Hepatocyte (in vitro differentiated cells): ENCODE data around the gene ZFYVE28. TPM values are rescaled to one million over a fixed set of nuclear protein-coding genes. Genes with fewer than 3 reads are reported as not detected.

ENCODE experiments used
- DNase-seq: peaks from one replicate; pipeline ENCODE4 v3.0.0-alpha.2; 2016; ENCODE audit warnings: low spot score
- H2AFZ ChIP-seq: fragments of 200-600 bp; sonication (generic); 2 replicates; pipeline ENCODE4 v1.6.0; 2016; ENCODE audit warnings: antibody characterized with exemption, mild to moderate bottlenecking
- H3K27ac ChIP-seq: fragments of 200-600 bp; sonication (generic); 2 replicates; pipeline ENCODE4 v1.5.1; 2016; ENCODE audit warnings: mild to moderate bottlenecking
- H3K27me3 ChIP-seq: fragments of 200-600 bp; sonication (generic); 2 replicates; pipeline ENCODE4 v1.6.1; 2016
- H3K36me3 ChIP-seq: fragments of 200-600 bp; sonication (generic); replicated peaks from 2 replicates; pipeline ENCODE4 v1.5.1; 2016; ENCODE audit warnings: low read depth; ENCODE audit not compliant: insufficient read depth
- H3K4me1 ChIP-seq: fragments of 200-600 bp; sonication (generic); 2 replicates; pipeline ENCODE4 v1.5.1; 2016; ENCODE audit warnings: mild to moderate bottlenecking, moderate library complexity; ENCODE audit not compliant: insufficient read depth
- H3K4me2 ChIP-seq: fragments of 200-600 bp; sonication (generic); 2 replicates; pipeline ENCODE4 v1.6.0; 2016
- H3K4me3 ChIP-seq: fragments of 200-600 bp; sonication (generic); 2 replicates; pipeline ENCODE4 v1.5.1; 2016; ENCODE audit warnings: mild to moderate bottlenecking
- H3K79me2 ChIP-seq: fragments of 200-600 bp; sonication (generic); 2 replicates; pipeline ENCODE4 v1.6.0; 2017; ENCODE audit warnings: mild to moderate bottlenecking
- H3K9me2 ChIP-seq: fragments of 200-600 bp; sonication (generic); replicated peaks from 2 replicates; pipeline ENCODE4 v1.6.0; 2017; ENCODE audit warnings: mild to moderate bottlenecking; ENCODE audit not compliant: insufficient read depth
- H3K9me3 ChIP-seq: fragments of 200-600 bp; sonication (generic); 2 replicates; pipeline ENCODE4 v1.5.1; 2016; ENCODE audit warnings: low read depth, mild to moderate bottlenecking
- H4K20me1 ChIP-seq: fragments of 200-600 bp; sonication (generic); 2 replicates; pipeline ENCODE4 v1.6.0; 2016; ENCODE audit warnings: mild to moderate bottlenecking; ENCODE audit not compliant: insufficient read depth, poor library complexity, severe bottlenecking
- CTCF ChIP-seq: fragments of 200-600 bp; sonication (generic); IDR thresholded peaks from 2 replicates; pipeline ENCODE4 v1.5.1; 2016; ENCODE audit warnings: antibody characterized with exemption, mild to moderate bottlenecking; ENCODE audit not compliant: poor library complexity
- EZH2 ChIP-seq: fragments of 200-600 bp; sonication (generic); IDR thresholded peaks from 2 replicates; pipeline ENCODE4 v1.6.1; 2016; ENCODE audit warnings: antibody characterized with exemption, mild to moderate bottlenecking, borderline replicate concordance
- EZH2phosphoT487 ChIP-seq: fragments of 200-600 bp; sonication (generic); IDR thresholded peaks from one replicate; pipeline ENCODE4 v1.6.1; 2018; ENCODE audit warnings: antibody characterized with exemption, mild to moderate bottlenecking, low read depth, moderate library complexity; ENCODE audit not compliant: unreplicated experiment, severe bottlenecking
- WGBS: methylation state at CpG from one replicate; pipeline ENCODE4 v1.1.6; 2016; ENCODE audit warnings: low lambda C conversion rate; ENCODE audit errors: missing lambda C conversion rate; 5-methylcytosine and 5-hydroxymethylcytosine counted together
- polyA plus RNA-seq: library from polyadenylated mRNA; unstranded; fragments of >200 nt; fragmentation: Nextera tagmentation; extraction: Ambion mirVana; gene quantifications from 2 replicates; pipeline ENCODE4 v1.2.1, GENCODE V29; 2016
- total RNA-seq: library from RNA; depleted of rRNA; stranded (reverse); fragments of >200 nt; gene quantifications from 2 replicates; pipeline ENCODE4 v1.2.3, GENCODE V29; 2014

ZFYVE28 gene
- total and polyA plus RNA-seq, 2 experiments from 2014 or later: 2.2 to 3.4 TPM

GRCh38 chr4:2408401-2408958 lies 10.0 kb downstream of the ZFYVE28 start:
- H3K36me3 ChIP-seq: no peaks in the 10 kb centered on the region
- no peak overlapping the region for H2AFZ ChIP-seq
- no peaks in the 10 kb centered on the region for H4K20me1 ChIP-seq
- no peaks in the 10 kb centered on the region for H3K9me2 ChIP-seq
- H3K9me3 ChIP-seq: no peaks in the 10 kb centered on the region
- TF ChIP-seq CTCF (no peak), EZH2phosphoT487 (no peak), EZH2 (no peak)
- H3K4me3 ChIP-seq: no peak overlapping the region
- H3K79me2 ChIP-seq: no peaks in the 10 kb centered on the region
- no peak for DNase-seq
- H3K4me1 ChIP-seq: peaks cover 14% of the 10 kb centered on the region
- 94% methylated on average over 15 of the region's 15 CpGs for WGBS
- no peak overlapping the region for H3K27ac ChIP-seq
- H3K27me3 ChIP-seq: no peaks in the 10 kb centered on the region
- H3K4me2 ChIP-seq: no peak overlapping the region

GRCh38 chr4:2407991-2408342 lies 10.5 kb downstream of the ZFYVE28 start:
- TF ChIP-seq EZH2phosphoT487 (no peak), CTCF (no peak), EZH2 (no peak)
- Histone ChIP-seq H4K20me1 (no peaks in the 10 kb centered on the region), H3K4me1 (peaks cover 11% of the 10 kb centered on the region), H3K27me3 (no peaks in the 10 kb centered on the region), H3K9me3 (no peaks in the 10 kb centered on the region), H3K36me3 (no peaks in the 10 kb centered on the region), H3K4me3 (no peak overlapping the region), H3K27ac (no peak overlapping the region), H3K4me2 (no peak overlapping the region), H3K79me2 (no peaks in the 10 kb centered on the region), H2AFZ (no peak overlapping the region), H3K9me2 (no peaks in the 10 kb centered on the region)
- no peak for DNase-seq
- 93% methylated on average over 3 of the region's 3 CpGs for WGBS

GRCh38 chr4:2406920-2407319 lies 11.5 kb downstream of the ZFYVE28 start:
- H3K9me3 ChIP-seq: no peaks in the 10 kb centered on the region
- H3K27me3 ChIP-seq: no peaks in the 10 kb centered on the region
- no peaks in the 10 kb centered on the region for H3K36me3 ChIP-seq
- no peaks in the 10 kb centered on the region for H3K9me2 ChIP-seq
- no peak overlapping the region for H2AFZ ChIP-seq
- TF ChIP-seq EZH2 (no peak), EZH2phosphoT487 (no peak), CTCF (no peak)
- H3K4me1 ChIP-seq: peaks cover 4% of the 10 kb centered on the region
- WGBS: 75% methylated on average over 7 of the region's 7 CpGs
- H3K27ac ChIP-seq: no peak overlapping the region
- no peak for DNase-seq
- H3K79me2 ChIP-seq: no peaks in the 10 kb centered on the region
- no peak overlapping the region for H3K4me2 ChIP-seq
- H4K20me1 ChIP-seq: no peaks in the 10 kb centered on the region
- no peak overlapping the region for H3K4me3 ChIP-seq

- H2AFZ ChIP-seq: no peak overlapping the region
- no peaks in the 10 kb centered on the region for H3K36me3 ChIP-seq
- no peaks in the 10 kb centered on the region for H3K9me3 ChIP-seq
- no peak for TF ChIP-seq EZH2
- no peak overlapping the region for H3K27ac ChIP-seq
- WGBS: 72% methylated on average over 10 of the region's 10 CpGs
- H3K79me2 ChIP-seq: no peaks in the 10 kb centered on the region
- H3K4me2 ChIP-seq: no peak overlapping the region
- H4K20me1 ChIP-seq: no peaks in the 10 kb centered on the region
- no peak for DNase-seq
- no peaks in the 10 kb centered on the region for H3K27me3 ChIP-seq
- H3K4me3 ChIP-seq: no peak overlapping the region
- peaks cover 4% of the 10 kb centered on the region for H3K4me1 ChIP-seq
- H3K9me2 ChIP-seq: no peaks in the 10 kb centered on the region
Observed at GRCh38 chr4:2406406-2406805, 12.0 kb downstream of the ZFYVE28 start.
